Hematopoietic multipotent progenitor cell (in vitro differentiated cells): ENCODE data around the gene ENTREP3. TPM values are rescaled to one million over a fixed set of nuclear protein-coding genes. Genes with fewer than 3 reads are reported as not detected.
A peak's percentile ranks its signal among the peaks of the same experiment; 100 is the strongest.

Experiments used
- DNase-seq, 3 donors: peaks; one replicate each; pipeline ENCODE4 v3.0.0-alpha.2; 2011 to 2015; ENCODE audit warnings: low read depth in 2 of 3, low spot score in 2 of 3
- total RNA-seq: library from RNA; depleted of rRNA; stranded (reverse); fragments of >200 nt; gene quantifications from one replicate; pipeline ENCODE4 v1.2.3, GENCODE V29; 2012

The ENTREP3 gene
- total RNA-seq, 1 donor, result 8.9 TPM

- no peak for DNase-seq
These were observed 24.0 kb upstream of the ENTREP3 start for GRCh38 chr1:155279268-155279667.

GRCh38 chr1:155278689-155279160 is 23.4 kb upstream of the ENTREP3 start:
- no peak for DNase-seq

- DNase-seq, result peak; percentile 43 to 80 (median 77)
These were observed 22.8 kb upstream of the ENTREP3 start for GRCh38 chr1:155277902-155278688.

GRCh38 chr1:155277070-155277901 is 22.0 kb upstream of the ENTREP3 start, which contains the start of gene HCN3:
Gene HCN3 (plus strand): TSS chr1:155277463. CDS start chr1:155277591, 128 bp downstream.
- peak; percentile 78 to 96 (median 94) for DNase-seq

GRCh38 chr1:155273343-155274245 is 18.3 kb upstream of the ENTREP3 start, which contains the start of gene CLK2:
Gene CLK2 (minus strand): TSS chr1:155273504. CDS start chr1:155270977, 2,527 bp downstream.
- peak; percentile 81 to 94 (median 91) for DNase-seq

GRCh38 chr1:155272466-155273342 is 17.4 kb upstream of the ENTREP3 start:
- DNase-seq, result peak in 2 of 3 donors; percentile 52 to 61

- DNase-seq, result no peak
These were observed 14.1 kb upstream of the ENTREP3 start for GRCh38 chr1:155269381-155269780.

GRCh38 chr1:155268630-155269029 is 13.3 kb upstream of the ENTREP3 start:
- no peak for DNase-seq

GRCh38 chr1:155267373-155267772 is 12.1 kb upstream of the ENTREP3 start:
- DNase-seq, result no peak

- no peak for DNase-seq
These were observed 11.3 kb upstream of the ENTREP3 start for GRCh38 chr1:155266553-155266952.

- no peak for DNase-seq
These were observed 7.8 kb upstream of the ENTREP3 start for GRCh38 chr1:155263067-155263466.

- peak in 2 of 3 donors; percentile 91 to 93 for DNase-seq
These were observed 6.8 kb upstream of the ENTREP3 start, which contains the start of gene SCAMP3 for GRCh38 chr1:155261852-155262673. Gene SCAMP3 (minus strand): TSS chr1:155262360. CDS start chr1:155262151, 209 bp downstream.

GRCh38 chr1:155261493-155261851 is 6.2 kb upstream of the ENTREP3 start:
- DNase-seq, result no peak

GRCh38 chr1:155260276-155260675 is 5.0 kb upstream of the ENTREP3 start:
- no peak for DNase-seq

GRCh38 chr1:155256058-155256852 is 972 bp upstream of the ENTREP3 start:
- no peak for DNase-seq

GRCh38 chr1:155254714-155255242 is 505 bp downstream of the ENTREP3 start:
- DNase-seq, result no peak

GRCh38 chr1:155254228-155254713 is 1.0 kb downstream of the ENTREP3 start:
- DNase-seq, result no peak
